ENCODE results near the gene PCDHB15. TPM values are rescaled to one million over a fixed set of nuclear protein-coding genes. Genes with fewer than 3 reads are reported as not detected.

Gene PCDHB15
- total RNA-seq, 1 experiment from 2014 or later: 1.2 TPM

GRCh38 chr5:141260458-141261237 is 15.5 kb downstream of the PCDHB15 start:
- POLR2A ChIA-PET (ENCODE audit: low non-redundant PET): no interaction called here
- intact Hi-C loops (cut with micrococcal nuclease; ENCODE audit: unreplicated experiment): no loop called here
- DNase-seq (ENCODE audit: low spot score): peak; percentile 23

GRCh38 chr5:141261238-141261546 is 16.0 kb downstream of the PCDHB15 start:
- H3K27me3 ChIP-seq (replicated peaks; ENCODE audit: insufficient read depth, low read depth, low read length, poor library complexity): no peaks in the 10 kb centered on the region
- ChIA-PET CTCF (no interaction called here), POLR2A (ENCODE audit: low non-redundant PET) (no interaction called here)
- TF ChIP-seq CTCF (conservative IDR thresholded peaks at IDR 0.05; ENCODE audit: low read depth, low read length) (no peak), EZH2 (IDR thresholded peaks at IDR 0.05; ENCODE audit: borderline replicate concordance, low read depth, low read length, poor library complexity, severe bottlenecking) (no peak)
- H3K4me3 ChIP-seq (ENCODE audit: low read depth, low read length, poor library complexity, severe bottlenecking): no peak overlapping the region
- H3K4me1 ChIP-seq (ENCODE audit: insufficient read depth, low read length, poor library complexity, severe bottlenecking): no peaks in the 10 kb centered on the region
- no peaks in the 10 kb centered on the region for H3K36me3 ChIP-seq (ENCODE audit: insufficient read depth, low read length, poor library complexity, severe bottlenecking)
- H3K27ac ChIP-seq (ENCODE audit: low read depth, low read length, poor library complexity, severe bottlenecking): no peak overlapping the region
- intact Hi-C loops (cut with micrococcal nuclease; ENCODE audit: unreplicated experiment): no loop called here
- no TSS peak for BruUV-seq (replicated peaks)
- no peak for DNase-seq (ENCODE audit: low spot score)
- peaks cover 92% of the 10 kb centered on the region for H3K9me3 ChIP-seq (ENCODE audit: low read depth, low read length, poor library complexity, severe bottlenecking)

More at GRCh38 chr5:141260458-141261237, 15.5 kb downstream of the PCDHB15 start:
- no TSS peak for BruUV-seq (replicated peaks)
- H3K4me3 ChIP-seq (ENCODE audit: low read depth, low read length, poor library complexity, severe bottlenecking): no peak overlapping the region
- H3K27me3 ChIP-seq (replicated peaks; ENCODE audit: insufficient read depth, low read depth, low read length, poor library complexity): no peaks in the 10 kb centered on the region
- H3K36me3 ChIP-seq (ENCODE audit: insufficient read depth, low read length, poor library complexity, severe bottlenecking): no peaks in the 10 kb centered on the region
- peaks cover 93% of the 10 kb centered on the region for H3K9me3 ChIP-seq (ENCODE audit: low read depth, low read length, poor library complexity, severe bottlenecking)
- H3K27ac ChIP-seq (ENCODE audit: low read depth, low read length, poor library complexity, severe bottlenecking): no peak overlapping the region
- no peaks in the 10 kb centered on the region for H3K4me1 ChIP-seq (ENCODE audit: insufficient read depth, low read length, poor library complexity, severe bottlenecking)
- CTCF ChIA-PET: no interaction called here
- no peak for TF ChIP-seq EZH2 (IDR thresholded peaks at IDR 0.05; ENCODE audit: borderline replicate concordance, low read depth, low read length, poor library complexity, severe bottlenecking)
- TF ChIP-seq CTCF (conservative IDR thresholded peaks at IDR 0.05; ENCODE audit: low read depth, low read length): no peak

GRCh38 chr5:141269195-141269594 is 24.0 kb downstream of the PCDHB15 start:
- Histone ChIP-seq H3K27ac (ENCODE audit: low read depth, low read length, poor library complexity, severe bottlenecking) (no peak overlapping the region), H3K36me3 (ENCODE audit: insufficient read depth, low read length, poor library complexity, severe bottlenecking) (no peaks in the 10 kb centered on the region), H3K4me3 (ENCODE audit: low read depth, low read length, poor library complexity, severe bottlenecking) (no peak overlapping the region), H3K9me3 (ENCODE audit: low read depth, low read length, poor library complexity, severe bottlenecking) (peaks cover 53% of the 10 kb centered on the region), H3K4me1 (ENCODE audit: insufficient read depth, low read length, poor library complexity, severe bottlenecking) (no peaks in the 10 kb centered on the region), H3K27me3 (replicated peaks; ENCODE audit: insufficient read depth, low read depth, low read length, poor library complexity) (no peaks in the 10 kb centered on the region)
- CTCF ChIA-PET: no interaction called here
- POLR2A ChIA-PET (ENCODE audit: low non-redundant PET): no interaction called here
- DNase-seq (ENCODE audit: low spot score): no peak
- no TSS peak for BruUV-seq (replicated peaks)
- intact Hi-C loops (cut with micrococcal nuclease; ENCODE audit: unreplicated experiment): no loop called here
- no peak for TF ChIP-seq EZH2 (IDR thresholded peaks at IDR 0.05; ENCODE audit: borderline replicate concordance, low read depth, low read length, poor library complexity, severe bottlenecking)

- ChIA-PET CTCF (no interaction called here), POLR2A (ENCODE audit: low non-redundant PET) (interaction anchor here (0.6 kb wide), 1 partner anchor 365 kb away, joined by 3 read pairs; no protein-coding TSS in a partner anchor)
- H3K36me3 ChIP-seq (ENCODE audit: insufficient read depth, low read length, poor library complexity, severe bottlenecking): no peaks in the 10 kb centered on the region
- H3K4me3 ChIP-seq (ENCODE audit: low read depth, low read length, poor library complexity, severe bottlenecking): no peak overlapping the region
- DNase-seq (ENCODE audit: low spot score): peak; percentile 7
- intact Hi-C loops (cut with micrococcal nuclease; ENCODE audit: unreplicated experiment): no loop called here
- H3K4me1 ChIP-seq (ENCODE audit: insufficient read depth, low read length, poor library complexity, severe bottlenecking): no peaks in the 10 kb centered on the region
- peaks cover 26% of the 10 kb centered on the region for H3K9me3 ChIP-seq (ENCODE audit: low read depth, low read length, poor library complexity, severe bottlenecking)
- no TSS peak for BruUV-seq (replicated peaks)
- TF ChIP-seq EZH2 (IDR thresholded peaks at IDR 0.05; ENCODE audit: borderline replicate concordance, low read depth, low read length, poor library complexity, severe bottlenecking) (no peak), CTCF (conservative IDR thresholded peaks at IDR 0.05; ENCODE audit: low read depth, low read length) (0 out of 2 replicates have a peak, but pooled peaks have one; percentile 26)
- H3K27ac ChIP-seq (ENCODE audit: low read depth, low read length, poor library complexity, severe bottlenecking): no peak overlapping the region
- H3K27me3 ChIP-seq (replicated peaks; ENCODE audit: insufficient read depth, low read depth, low read length, poor library complexity): no peaks in the 10 kb centered on the region
Observed at GRCh38 chr5:141272906-141273305, 27.7 kb downstream of the PCDHB15 start.
